H1 (cell line): ENCODE results near the gene ELFN1. TPM values are rescaled to one million over a fixed set of nuclear protein-coding genes. Genes with fewer than 3 reads are reported as not detected.

Source experiments
- BCL11A ChIP-seq, 2 experiments: IDR thresholded peaks; one replicate each; pipeline ENCODE4 v1.6.1; 2011; ENCODE audit warnings: low read depth in 2 of 2, low read length in 2 of 2, mild to moderate bottlenecking in 2 of 2
- CHD1 ChIP-seq: IDR thresholded peaks from 2 replicates; pipeline ENCODE4 v1.6.1; 2012; ENCODE audit warnings: low read depth, low read length, improper control_type of control experiment
- JUND ChIP-seq: IDR thresholded peaks from 2 replicates; pipeline ENCODE4 v1.6.1; 2011; ENCODE audit warnings: mild to moderate bottlenecking, improper control_type of control experiment, low read length
- POLR2AphosphoS5 ChIP-seq: IDR thresholded peaks from 2 replicates; pipeline ENCODE4 v1.6.1; 2011; ENCODE audit warnings: low read depth, low read length
- SIRT6 ChIP-seq: IDR thresholded peaks from one replicate; pipeline ENCODE4 v1.7.1; 2012; ENCODE audit warnings: low read length, inconsistent platforms
- SP1 ChIP-seq: IDR thresholded peaks from 2 replicates; pipeline ENCODE4 v1.6.1; 2011; ENCODE audit warnings: low read depth, low read length
- SUZ12 ChIP-seq: fragments of 200-600 bp; sonication (generic); IDR thresholded peaks from 2 replicates; pipeline ENCODE4 v1.6.1; 2012; ENCODE audit warnings: mild to moderate bottlenecking, inconsistent platforms, low read length, moderate library complexity, mixed read lengths
- TEAD4 ChIP-seq: IDR thresholded peaks from 2 replicates; pipeline ENCODE4 v1.6.1; 2012; ENCODE audit warnings: low read depth, low read length, inconsistent platforms, mixed read lengths
- polyA plus RNA-seq, 7 experiments: library from polyadenylated mRNA; depleted of rRNA in 3 of 7; stranded (reverse) in 5 of 7; unstranded in 2 of 7; fragments of >200 nt in 5 of 7; fragments of 200-250 nt in 2 of 7; gene quantifications; 1 replicate in 5 of 7; 2 replicates in 1 of 7; 4 replicates in 1 of 7; pipeline versions ENCODE4 v1.2.1 to v1.2.3, GENCODE V29; 2011 to 2013; ENCODE audit warnings: missing spikeins in 2 of 7, mixed read lengths in 2 of 7
- total RNA-seq: library from RNA; stranded (reverse); fragmentation: NEBNext Ultra II Directional; extraction: Animal tissue kit (Norgen Biotek cat#: 25700); gene quantifications from 2 replicates; pipeline ENCODE4 v1.2.1, GENCODE V29; 2021
- TF ChIP-seq, protein P1 (sequence below): fragments of 300-600 bp; sonication (generic); IDR thresholded peaks from 2 replicates; pipeline ENCODE4 v1.7.1; 2012; ENCODE audit warnings: low read length, moderate library complexity, mild to moderate bottlenecking, inconsistent platforms; ENCODE audit not compliant: insufficient replicate concordance

The ELFN1 gene
- total and polyA plus RNA-seq, 2 of the 8 experiments (the other 6 are each of a cell fraction or from before 2014, with no cell fraction given): 2.0 to 4.5 TPM

- no peak for TF ChIP-seq SUZ12
- no peak for TF ChIP-seq TEAD4
- TF ChIP-seq SIRT6: no peak
- TF ChIP-seq, protein P1, sequence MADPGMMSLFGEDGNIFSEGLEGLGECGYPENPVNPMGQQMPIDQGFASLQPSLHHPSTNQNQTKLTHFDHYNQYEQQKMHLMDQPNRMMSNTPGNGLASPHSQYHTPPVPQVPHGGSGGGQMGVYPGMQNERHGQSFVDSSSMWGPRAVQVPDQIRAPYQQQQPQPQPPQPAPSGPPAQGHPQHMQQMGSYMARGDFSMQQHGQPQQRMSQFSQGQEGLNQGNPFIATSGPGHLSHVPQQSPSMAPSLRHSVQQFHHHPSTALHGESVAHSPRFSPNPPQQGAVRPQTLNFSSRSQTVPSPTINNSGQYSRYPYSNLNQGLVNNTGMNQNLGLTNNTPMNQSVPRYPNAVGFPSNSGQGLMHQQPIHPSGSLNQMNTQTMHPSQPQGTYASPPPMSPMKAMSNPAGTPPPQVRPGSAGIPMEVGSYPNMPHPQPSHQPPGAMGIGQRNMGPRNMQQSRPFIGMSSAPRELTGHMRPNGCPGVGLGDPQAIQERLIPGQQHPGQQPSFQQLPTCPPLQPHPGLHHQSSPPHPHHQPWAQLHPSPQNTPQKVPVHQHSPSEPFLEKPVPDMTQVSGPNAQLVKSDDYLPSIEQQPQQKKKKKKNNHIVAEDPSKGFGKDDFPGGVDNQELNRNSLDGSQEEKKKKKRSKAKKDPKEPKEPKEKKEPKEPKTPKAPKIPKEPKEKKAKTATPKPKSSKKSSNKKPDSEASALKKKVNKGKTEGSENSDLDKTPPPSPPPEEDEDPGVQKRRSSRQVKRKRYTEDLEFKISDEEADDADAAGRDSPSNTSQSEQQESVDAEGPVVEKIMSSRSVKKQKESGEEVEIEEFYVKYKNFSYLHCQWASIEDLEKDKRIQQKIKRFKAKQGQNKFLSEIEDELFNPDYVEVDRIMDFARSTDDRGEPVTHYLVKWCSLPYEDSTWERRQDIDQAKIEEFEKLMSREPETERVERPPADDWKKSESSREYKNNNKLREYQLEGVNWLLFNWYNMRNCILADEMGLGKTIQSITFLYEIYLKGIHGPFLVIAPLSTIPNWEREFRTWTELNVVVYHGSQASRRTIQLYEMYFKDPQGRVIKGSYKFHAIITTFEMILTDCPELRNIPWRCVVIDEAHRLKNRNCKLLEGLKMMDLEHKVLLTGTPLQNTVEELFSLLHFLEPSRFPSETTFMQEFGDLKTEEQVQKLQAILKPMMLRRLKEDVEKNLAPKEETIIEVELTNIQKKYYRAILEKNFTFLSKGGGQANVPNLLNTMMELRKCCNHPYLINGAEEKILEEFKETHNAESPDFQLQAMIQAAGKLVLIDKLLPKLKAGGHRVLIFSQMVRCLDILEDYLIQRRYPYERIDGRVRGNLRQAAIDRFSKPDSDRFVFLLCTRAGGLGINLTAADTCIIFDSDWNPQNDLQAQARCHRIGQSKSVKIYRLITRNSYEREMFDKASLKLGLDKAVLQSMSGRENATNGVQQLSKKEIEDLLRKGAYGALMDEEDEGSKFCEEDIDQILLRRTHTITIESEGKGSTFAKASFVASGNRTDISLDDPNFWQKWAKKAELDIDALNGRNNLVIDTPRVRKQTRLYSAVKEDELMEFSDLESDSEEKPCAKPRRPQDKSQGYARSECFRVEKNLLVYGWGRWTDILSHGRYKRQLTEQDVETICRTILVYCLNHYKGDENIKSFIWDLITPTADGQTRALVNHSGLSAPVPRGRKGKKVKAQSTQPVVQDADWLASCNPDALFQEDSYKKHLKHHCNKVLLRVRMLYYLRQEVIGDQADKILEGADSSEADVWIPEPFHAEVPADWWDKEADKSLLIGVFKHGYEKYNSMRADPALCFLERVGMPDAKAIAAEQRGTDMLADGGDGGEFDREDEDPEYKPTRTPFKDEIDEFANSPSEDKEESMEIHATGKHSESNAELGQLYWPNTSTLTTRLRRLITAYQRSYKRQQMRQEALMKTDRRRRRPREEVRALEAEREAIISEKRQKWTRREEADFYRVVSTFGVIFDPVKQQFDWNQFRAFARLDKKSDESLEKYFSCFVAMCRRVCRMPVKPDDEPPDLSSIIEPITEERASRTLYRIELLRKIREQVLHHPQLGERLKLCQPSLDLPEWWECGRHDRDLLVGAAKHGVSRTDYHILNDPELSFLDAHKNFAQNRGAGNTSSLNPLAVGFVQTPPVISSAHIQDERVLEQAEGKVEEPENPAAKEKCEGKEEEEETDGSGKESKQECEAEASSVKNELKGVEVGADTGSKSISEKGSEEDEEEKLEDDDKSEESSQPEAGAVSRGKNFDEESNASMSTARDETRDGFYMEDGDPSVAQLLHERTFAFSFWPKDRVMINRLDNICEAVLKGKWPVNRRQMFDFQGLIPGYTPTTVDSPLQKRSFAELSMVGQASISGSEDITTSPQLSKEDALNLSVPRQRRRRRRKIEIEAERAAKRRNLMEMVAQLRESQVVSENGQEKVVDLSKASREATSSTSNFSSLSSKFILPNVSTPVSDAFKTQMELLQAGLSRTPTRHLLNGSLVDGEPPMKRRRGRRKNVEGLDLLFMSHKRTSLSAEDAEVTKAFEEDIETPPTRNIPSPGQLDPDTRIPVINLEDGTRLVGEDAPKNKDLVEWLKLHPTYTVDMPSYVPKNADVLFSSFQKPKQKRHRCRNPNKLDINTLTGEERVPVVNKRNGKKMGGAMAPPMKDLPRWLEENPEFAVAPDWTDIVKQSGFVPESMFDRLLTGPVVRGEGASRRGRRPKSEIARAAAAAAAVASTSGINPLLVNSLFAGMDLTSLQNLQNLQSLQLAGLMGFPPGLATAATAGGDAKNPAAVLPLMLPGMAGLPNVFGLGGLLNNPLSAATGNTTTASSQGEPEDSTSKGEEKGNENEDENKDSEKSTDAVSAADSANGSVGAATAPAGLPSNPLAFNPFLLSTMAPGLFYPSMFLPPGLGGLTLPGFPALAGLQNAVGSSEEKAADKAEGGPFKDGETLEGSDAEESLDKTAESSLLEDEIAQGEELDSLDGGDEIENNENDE: no peak
- no peak for TF ChIP-seq POLR2AphosphoS5
- TF ChIP-seq BCL11A (IDR thresholded peaks at IDR 0.05; ENCODE audit: low read depth in 2 of 2, low read length in 2 of 2): no peak
- no peak for TF ChIP-seq SP1
- no peak for TF ChIP-seq CHD1
- no peak for TF ChIP-seq JUND
Measured at GRCh38 chr7:1735262-1735661, 65.2 kb downstream of the ELFN1 start (continued).
